HG03457 (cell line): ENCODE data around the gene PHLPP1.
"Not testable (repeated sequence)": the region's sequence is repeated elsewhere in the genome, so short reads cannot be mapped to it uniquely, and the experiment has no call there.

Experiments
- ATAC-seq: cut with Tn5 transposase; IDR thresholded peaks from one replicate; pipeline ENCODE4 v1.9.1; 2021; ENCODE audit warnings: moderate number of reproducible peaks; ENCODE audit not compliant: unreplicated experiment

PHLPP1 gene

DNA sequence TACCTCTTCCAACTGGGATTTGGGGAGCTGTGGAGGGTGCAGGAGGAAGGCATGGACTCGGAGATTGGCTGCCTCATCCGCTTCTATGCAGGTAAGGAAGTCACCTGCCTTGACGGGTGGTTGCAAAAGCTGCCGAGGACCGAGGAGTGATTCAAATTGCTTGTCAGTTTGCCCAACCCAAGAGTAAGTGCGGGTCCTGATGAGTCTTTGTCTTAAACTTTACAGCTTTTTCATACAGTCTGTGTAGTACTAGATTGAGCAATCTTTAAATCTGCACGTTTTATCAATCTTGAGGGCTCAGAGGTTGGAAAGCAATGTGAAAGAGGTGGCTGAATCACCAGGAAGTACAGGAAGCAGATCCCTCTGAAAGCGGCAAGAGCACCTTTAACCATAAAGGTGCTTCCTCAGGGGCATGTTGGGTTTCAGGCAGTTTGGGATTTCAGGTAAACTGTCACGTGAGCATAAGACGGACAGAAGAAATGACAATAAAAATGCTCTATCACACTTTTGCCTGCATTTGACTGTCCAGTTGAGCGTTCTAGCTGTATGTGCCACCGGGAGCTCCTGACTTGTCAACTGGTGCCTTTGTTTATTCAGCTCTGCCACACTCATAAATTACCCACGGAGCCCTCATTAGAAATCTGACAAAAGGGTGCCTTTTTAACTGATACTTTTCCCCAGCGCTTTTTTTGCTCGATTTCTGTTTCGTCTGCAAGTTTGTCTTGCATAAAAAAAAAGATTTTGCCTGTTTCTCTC lies 2.0 kb downstream of the PHLPP1 start:
- ATAC-seq: no peak

DNA sequence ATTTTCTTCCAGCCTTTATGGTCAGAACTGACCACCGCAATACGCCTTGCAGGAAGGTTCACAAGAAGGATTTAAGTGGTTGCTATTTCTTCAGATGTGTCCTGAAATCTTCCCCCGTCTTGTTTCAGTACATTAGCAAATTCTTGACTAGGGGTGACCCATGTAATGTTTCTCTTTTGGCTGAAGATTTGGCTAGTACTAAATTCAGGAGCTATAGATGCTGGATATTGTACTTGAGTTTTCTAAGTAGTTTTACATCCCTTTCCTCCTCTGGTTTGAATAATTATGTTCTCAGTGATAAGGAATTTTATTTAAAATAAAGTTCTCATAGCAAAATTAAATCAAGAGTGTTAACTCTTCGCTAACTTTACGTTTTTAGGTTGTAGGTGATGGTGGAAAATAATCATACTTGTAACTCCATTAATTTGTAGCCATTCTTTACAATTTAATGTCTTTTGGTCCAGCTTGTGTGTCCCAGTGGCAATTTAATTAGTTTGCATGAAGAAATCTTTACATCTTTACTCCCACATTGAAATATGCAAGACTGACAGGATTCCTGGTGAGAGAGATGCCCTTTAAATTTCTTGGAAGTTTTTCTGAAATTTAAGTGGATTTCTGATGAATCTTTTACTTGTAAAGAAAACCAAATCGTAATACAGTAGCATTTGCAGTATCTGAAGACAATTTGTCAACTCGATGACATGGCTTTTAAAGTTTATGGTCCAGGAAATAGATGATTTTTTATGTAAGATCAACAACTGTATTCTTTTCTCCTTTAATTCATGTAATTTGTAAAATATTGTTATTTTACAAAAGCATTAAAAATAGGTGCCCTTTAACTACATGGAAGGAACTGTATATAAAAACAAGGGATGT lies 2.8 kb downstream of the PHLPP1 start:
- ATAC-seq: no peak

DNA sequence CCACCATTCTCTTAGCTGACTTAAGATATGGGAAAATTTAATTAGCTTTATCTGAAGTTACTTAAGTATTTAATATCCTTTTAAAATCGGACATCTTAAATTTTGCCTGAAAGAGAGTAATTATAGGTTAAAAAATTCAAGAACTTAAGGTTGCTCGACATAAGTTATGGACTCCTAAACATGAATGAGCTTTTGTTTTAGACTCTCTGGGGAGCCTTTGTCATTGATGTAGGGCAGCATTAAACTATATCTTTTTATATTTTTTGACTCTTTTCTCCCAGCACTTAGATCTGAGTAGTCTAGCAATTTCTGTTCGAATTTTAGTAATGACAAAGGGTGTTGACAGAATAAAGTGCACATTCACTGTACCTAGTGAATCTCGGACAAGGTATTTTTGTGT lies 4.7 kb downstream of the PHLPP1 start:
- no peak for ATAC-seq

DNA sequence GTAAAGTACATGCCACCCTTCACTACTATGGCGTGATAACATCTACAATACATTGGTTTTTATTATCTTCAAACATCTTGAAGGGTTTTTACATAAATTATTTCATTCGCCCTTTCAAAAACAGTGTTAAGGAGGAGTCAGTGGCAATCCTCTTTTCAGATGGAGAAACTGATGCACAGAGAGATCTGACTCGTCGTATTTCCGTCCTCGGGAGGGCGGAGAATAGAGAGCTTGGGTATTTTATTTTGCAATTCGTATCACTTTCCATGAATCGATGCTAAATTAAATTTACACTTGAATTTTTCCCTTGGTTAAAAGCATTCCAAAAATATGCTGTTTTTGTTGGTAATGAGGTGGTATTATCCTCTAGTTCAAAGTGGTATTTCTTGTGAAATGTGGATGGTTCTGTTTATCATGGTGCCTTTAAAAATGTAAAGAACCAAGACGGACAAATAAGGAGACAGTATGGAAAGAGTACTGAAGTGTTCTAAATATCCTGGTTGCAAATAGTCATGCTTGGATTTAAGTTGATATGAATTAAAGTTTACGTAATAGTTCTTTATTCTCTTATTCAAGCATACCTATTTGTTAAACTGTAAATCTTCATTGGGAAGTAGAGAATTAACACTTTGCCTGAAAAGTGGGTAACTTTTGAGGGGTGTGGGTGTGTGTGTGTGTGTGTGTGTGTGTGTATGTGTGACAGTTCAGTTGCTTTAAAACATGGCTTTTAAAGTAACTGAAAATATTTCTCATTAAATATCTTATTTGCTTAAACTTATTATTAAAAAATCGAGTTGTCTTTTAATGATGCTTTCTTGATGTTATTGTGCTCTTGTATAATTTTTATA lies 5.6 kb downstream of the PHLPP1 start:
- ATAC-seq: no peak

DNA sequence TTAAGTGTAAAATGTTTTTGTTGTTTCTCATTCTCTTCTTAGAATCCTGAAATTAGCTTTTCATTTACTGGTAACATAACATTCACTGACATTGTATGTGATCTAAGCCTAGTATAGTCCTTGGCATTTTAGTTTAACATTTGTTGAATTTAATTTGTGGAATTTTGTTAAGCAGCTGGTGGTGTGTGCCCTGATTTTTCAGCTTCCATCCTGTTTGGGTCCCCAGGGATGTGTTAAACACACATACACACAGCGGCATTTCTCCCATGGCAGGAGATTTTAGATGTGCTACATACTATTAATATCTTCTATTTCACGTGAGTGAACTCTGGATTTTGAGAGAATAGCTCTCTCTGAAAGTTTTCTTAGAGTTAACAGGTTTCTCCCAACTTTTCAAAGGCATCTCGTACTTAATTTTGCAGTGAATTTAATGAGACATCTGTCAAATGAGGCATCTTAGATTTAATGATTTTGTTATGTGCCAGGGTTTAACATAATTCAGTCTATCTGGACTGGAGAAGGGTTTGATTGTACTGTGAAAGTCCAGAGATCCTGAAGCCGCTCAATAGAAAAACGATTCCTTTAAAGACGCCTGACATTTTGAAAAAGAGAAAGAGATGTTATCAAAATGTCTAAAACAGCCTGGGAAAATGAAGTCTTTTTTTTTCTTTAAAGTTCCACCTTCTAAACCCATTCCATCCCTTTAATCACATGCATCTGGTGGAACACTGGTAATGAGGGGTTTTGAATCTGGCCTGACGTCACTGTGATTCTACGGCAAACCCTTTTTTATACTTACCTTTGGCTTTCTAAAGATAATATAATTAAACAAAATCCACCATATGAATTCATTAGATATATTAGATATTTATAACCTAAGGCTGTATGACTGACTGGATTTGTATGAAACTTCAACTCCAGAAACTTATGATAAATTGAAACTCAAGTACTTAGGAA lies 6.8 kb downstream of the PHLPP1 start:
- ATAC-seq: no peak

DNA sequence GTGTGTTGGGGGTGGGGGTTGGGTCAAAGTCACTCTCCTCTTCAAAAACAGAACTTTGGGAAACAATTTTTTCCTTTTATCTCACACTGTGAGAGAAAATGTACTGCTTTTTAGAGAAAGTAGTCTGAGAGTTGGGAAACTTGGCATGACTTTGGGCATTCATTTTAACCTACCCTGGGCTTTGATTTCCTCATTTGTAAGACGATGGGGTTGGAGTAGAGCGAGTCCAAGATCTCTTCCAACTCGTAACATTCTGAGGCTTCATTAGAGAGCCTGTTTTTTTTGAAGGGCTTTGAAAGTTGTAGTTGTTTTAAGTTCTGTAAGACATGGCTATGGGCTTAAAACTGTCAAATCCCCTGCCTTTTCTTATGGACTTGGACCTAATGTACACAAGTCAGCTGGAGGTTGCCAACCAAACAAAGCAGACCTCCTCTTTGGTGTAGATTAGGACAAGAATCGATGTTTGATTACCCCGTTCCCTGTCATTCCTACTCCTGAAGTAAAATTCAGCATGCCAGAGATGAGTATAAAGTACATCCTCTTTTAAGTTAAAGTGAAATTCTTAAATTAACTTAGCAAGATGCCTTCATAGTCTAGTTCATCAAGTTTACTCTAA lies 8.4 kb downstream of the PHLPP1 start:
- no peak for ATAC-seq

DNA sequence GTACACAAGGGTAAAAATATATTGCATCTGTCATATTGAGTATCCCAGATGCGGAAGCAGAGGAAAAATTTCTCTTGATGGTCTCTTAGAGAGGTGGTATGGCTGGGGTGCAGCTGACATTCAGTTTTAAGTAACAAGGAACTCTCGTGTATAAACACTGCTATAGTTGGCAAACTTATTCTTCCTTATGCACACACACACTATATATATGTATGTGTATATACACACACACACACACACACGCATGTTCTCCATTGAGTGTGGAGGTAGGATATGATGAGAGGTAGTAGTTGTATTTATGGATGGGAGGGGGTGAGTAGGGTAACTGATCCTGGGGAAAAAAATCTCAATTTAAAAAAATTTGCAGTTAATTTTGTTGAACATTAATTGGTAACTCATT lies 10.6 kb downstream of the PHLPP1 start:
- no peak for ATAC-seq

DNA sequence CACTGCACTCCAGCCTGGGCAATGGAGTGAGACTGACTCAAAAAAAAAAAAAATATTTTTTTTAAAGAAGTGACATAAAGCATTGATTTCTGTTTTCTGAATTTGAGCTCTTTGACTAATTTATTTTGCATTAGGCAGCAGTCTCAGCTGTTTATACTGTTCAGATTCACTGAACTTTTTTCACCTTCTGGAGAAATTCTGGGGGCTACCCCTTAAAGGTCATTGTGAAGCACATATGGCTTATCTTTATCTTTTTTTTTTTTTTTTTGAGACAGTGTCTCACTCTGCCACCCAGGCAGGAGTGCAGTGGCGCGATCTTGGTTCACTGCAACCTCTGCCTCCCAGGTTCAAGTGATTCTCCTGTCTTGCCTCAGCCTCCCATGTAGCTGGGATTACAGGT lies 12.9 kb downstream of the PHLPP1 start:
- ATAC-seq: no peak

DNA sequence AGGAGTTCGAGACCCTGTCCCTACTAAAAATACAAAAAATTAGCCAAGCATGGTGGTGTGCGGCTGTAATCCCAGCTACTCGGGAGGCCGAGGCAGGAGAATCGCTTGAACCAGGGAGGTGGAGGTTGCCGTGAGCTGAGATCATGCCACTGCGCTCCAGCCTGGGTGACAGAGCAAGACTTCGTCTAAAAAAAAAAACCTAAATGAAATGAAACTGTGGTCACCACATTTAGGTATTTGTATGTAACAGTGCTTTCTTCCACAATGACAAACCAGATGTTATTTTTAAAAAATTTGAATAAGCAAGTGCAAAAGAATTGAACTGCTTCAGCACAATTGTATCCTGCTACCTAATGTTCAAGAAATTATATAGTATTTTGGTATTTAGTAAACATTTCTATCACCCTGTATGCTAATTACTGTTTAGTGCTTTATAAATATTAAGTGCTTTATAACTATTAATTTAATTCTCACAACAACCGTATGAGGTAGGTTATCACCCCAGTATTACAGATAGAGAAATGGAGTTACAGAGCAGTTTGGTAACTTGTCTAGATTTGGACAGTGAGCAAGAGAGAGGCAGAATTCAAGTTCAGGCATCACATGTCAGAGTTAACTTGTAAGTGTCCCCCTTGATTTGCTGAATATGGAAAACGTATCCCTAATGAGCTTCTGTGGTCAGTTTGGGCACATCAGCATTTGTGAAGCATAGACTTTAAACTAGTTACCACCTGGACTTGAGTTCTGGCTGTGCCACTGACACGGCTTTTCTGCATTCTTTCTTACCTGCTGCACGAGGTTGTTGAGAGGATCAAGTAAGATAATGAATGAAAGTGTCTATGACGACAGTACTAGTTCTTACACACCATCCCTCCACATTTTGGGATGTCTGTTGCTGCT lies 14.4 kb downstream of the PHLPP1 start:
- ATAC-seq: no peak

DNA sequence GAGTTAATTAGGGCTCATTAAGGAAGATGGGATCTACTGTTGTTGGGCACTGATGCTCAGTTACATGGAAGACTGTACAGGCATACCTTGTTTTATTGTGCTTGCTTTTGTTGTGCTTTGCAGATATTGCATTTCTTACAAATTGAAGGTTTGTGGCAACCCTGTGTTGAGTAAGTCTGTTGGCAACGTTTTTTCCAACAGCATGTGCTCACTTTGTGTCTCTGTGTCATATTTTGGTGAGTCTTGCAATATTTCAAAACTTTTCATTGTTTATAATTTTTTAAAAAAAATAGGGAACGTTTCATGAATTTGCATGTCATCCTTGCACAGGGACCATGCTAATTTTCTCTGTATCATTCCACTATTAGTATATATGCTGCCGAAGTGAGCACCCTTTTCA lies 15.6 kb downstream of the PHLPP1 start:
- ATAC-seq: no peak

DNA sequence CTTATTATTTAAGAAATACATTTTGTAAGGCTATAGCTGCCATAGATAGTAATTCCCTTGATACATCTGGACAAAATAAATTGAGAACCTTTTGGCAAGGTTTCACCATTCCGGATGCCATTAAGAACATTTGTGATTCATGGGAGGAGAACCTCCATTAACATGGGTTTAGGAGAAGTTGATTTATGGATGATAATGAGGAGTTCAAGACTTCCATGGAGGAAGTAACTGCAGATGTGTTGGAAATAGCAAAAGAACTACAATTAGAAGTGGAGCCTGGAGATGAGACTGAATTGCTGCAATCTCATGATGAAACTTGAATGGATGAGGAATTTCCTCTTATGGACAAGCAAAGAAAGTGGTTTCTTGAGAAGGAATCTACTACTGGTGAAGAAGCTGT lies 17.3 kb downstream of the PHLPP1 start:
- ATAC-seq: no peak

DNA sequence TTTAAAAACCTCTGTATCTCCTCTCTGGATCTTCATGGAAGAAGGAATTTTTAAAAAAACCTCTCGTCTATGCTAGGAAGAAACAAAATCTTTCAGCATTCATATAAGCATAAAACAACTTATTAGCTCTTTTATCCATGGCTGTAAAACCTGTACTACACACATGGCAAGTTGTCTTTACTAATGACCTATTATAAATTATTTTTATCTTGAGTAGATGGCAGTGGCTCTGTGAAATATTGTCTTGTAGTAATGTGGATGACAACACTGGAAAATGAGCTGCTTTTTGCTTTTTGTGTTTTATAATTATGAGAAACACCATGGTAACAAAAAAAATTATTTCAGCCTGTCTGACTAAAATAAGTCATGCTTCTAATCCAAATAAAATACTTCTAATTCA lies 18.9 kb downstream of the PHLPP1 start:
- ATAC-seq: no peak

DNA sequence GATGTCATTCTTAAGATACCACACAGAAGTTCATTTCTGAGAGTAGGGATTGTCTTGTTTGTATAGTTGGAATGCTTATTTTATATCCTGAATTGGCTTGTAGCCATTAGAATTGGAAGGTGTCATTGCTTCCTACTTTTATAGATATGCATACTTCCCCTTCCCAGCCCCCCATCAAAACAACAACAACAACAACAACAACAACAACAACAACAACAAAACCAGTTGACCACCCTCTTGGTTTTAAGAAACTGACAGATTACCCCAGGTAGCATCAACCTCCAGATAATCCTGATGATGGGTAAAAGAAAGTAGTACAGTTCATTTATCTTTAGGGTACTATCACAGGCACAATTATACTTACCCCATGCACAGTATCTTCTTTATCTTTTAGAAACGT lies 20.0 kb downstream of the PHLPP1 start:
- no peak for ATAC-seq

DNA sequence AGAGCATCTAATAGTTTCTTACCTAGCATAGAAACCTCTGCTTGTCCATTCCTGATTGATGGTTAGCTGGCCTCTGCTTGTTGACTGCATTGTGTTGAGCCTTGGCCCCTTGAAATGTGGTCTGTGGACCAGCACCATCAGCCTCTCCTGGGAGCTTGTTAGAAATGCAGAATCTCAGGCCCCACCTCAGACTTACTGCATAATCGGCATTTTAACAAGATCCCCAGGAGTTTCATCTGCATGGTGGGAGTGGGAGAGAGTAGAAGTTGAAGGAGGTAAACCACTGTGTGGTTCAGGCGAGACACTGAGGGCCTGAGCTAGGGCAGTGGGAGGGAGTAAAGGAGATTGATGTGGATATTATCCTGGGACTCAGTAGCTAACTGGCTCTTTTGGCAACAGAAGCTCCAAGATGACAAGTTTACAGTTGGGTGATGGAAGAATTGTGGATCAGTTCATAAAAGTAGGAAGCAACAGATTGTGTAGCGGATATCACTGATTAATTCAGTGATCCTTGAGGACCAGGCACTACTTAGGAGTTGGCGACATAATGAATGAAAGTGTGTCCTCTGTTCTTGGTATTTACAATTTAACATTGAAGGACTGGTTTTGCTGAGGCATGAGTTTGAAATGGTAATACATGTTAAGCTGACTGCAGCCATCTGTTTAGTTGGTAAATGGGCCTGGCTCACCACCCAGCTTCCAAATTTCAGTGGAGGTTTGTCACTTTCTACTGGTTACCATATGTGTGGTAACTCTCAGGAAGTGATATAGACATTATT lies 20.9 kb downstream of the PHLPP1 start:
- no peak for ATAC-seq

DNA sequence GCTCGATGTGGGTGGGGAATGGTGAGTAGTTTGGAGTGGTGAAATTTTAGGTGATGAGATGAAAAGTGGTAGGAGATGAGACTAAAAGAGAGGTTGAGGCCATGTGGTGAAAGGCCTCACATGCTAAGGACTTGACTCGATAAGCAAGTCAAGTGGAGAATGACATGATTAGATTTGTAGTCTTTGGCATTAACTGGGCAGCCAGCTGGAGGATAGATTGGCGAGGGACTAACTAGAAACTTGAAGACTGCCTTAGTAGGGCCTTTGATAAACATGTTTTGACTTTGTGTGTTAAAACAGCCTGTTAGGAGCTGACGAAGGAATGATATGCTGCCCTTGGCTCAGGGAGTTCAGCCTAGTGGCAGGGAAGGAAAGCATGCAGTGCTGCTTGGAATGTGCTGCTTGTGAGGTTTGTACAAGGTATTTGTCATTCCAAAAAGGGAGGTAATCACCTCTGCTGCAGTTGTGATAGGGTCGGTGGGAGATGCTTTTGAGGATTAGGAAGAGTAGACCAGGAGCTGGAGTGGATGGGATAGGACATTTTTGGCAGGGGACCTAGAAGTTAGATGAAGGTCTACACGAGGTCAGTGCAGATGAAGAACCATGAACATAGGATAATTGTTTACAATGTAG lies 22.0 kb downstream of the PHLPP1 start:
- no peak for ATAC-seq

DNA sequence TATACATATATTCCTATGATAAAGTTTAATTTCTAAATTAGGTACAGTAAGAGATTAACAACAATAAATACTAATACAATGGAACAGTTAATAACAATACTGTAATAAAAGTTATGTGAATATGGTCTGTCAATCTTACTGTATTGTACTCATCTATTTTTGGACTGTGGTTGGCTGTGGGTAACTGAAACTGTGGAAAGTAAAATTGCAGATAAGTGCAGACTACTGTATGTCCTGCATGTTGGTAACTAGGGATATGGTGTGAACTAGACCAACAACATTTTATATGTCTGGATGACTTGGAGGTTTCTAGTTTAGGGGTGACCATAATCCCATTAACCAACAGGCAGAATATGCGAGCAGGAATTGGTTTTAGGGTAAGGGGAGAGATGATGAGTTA lies 23.3 kb downstream of the PHLPP1 start:
- ATAC-seq: no peak

DNA sequence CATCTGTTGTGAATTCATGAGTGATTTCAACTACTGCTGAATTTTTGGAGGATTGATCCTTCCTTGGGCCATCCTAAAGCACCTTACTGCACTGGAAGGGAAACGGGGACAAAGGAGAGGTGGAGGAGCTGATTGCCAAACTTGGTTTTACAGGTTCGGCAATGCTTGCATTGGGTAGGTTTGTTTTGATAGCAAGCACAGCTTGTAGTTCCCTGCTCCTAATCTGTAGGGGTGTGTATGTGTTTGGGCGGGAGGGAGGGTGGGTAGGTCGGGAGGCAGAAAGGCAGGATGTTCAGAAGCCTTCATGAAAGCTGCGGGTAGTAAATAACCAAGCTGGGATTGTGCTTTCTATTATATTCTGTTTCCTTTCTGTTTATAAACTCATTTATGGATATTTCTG lies 24.6 kb downstream of the PHLPP1 start:
- ATAC-seq: no peak

DNA sequence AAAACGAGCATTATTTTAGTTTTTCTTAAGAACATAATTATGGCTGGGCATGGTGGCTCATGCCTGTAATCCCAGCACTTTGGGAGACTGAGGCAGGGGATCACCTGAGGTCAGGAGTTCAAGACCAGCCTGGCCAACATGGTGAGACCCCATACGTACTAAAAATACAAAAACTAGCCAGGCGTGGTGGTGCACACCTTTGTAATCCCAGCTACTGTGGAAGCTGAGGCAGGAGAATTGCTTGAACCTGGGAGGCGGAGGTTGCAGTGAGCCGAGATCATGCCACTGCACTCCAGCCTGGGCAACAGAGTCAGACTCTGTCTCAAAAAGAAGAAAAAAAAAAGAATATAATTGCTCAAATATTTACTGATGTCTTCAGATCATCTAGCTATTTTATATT lies 25.3 kb downstream of the PHLPP1 start:
- not testable (repeated sequence) for ATAC-seq
